Natural killer cell (primary cell): Measurements from ENCODE around the gene ACAA2. TPM values are rescaled to one million over a fixed set of nuclear protein-coding genes. Genes with fewer than 3 reads are reported as not detected.

Experiments used
- ATAC-seq, 3 donors: fragments of 150-1000 bp in 2 of 3; fragments of 200-7000 bp in 1 of 3; cut with Tn5 transposase; 1 replicate in 1 of 3; 2 replicates in 2 of 3; pipeline ENCODE4 v1.10.0; 2021; ENCODE audit warnings: mild to moderate bottlenecking in 2 of 3, moderate library complexity in 2 of 3
- DNase-seq, 2 donors: peaks; one replicate each; pipeline versions ENCODE4 v3.0.0 to v3.0.0-alpha.2; 2013 to 2021; ENCODE audit warnings: mixed read lengths in 1 of 2
- H3K27ac ChIP-seq: one replicate; pipeline ENCODE4 v1.5.1; 2013; ENCODE audit warnings: mild to moderate bottlenecking, low read length
- H3K27me3 ChIP-seq: one replicate; pipeline ENCODE4 v1.6.1; 2013; ENCODE audit warnings: low read length; ENCODE audit not compliant: control insufficient read depth, insufficient read depth
- H3K36me3 ChIP-seq: one replicate; pipeline ENCODE4 v1.6.1; 2013; ENCODE audit warnings: low read length; ENCODE audit not compliant: control insufficient read depth, insufficient read depth
- H3K4me1 ChIP-seq: one replicate; pipeline ENCODE4 v1.6.1; 2013; ENCODE audit warnings: low read length; ENCODE audit not compliant: control insufficient read depth, insufficient read depth
- H3K4me3 ChIP-seq: one replicate; pipeline ENCODE4 v1.5.1; 2013; ENCODE audit warnings: low read length
- H3K9me3 ChIP-seq: one replicate; pipeline ENCODE4 v1.6.1; 2013; ENCODE audit warnings: low read length; ENCODE audit not compliant: control insufficient read depth, insufficient read depth
- H3K27ac Mint-ChIP-seq, 2 donors: one replicate each; pipeline ENCODE4 v1.8.0; 2022; ENCODE audit warnings: mild to moderate bottlenecking in 2 of 2, mixed read lengths in 2 of 2, moderate library complexity in 1 of 2
- H3K27me3 Mint-ChIP-seq, 2 donors: one replicate each; pipeline ENCODE4 v1.8.0; 2022; ENCODE audit warnings: low read depth in 2 of 2, mixed read lengths in 2 of 2
- H3K36me3 Mint-ChIP-seq: one replicate; pipeline ENCODE4 v1.8.0; 2022; ENCODE audit warnings: mixed read lengths
- H3K4me1 Mint-ChIP-seq, 2 donors: one replicate each; pipeline ENCODE4 v1.8.0; 2022; ENCODE audit warnings: mixed read lengths in 2 of 2
- H3K4me3 Mint-ChIP-seq: one replicate; pipeline ENCODE4 v1.8.0; 2022; ENCODE audit warnings: mild to moderate bottlenecking, moderate library complexity, mixed read lengths
- H3K9me3 Mint-ChIP-seq, 2 donors: one replicate each; pipeline ENCODE4 v1.8.0; 2022; ENCODE audit warnings: mixed read lengths in 2 of 2
- CTCF ChIP-seq: fragments of 200-600 bp; IDR thresholded peaks from one replicate; pipeline ENCODE4 v1.8.0; 2022; ENCODE audit warnings: antibody characterized with exemption
- WGBS: methylation state at CpG from one replicate; pipeline ENCODE4 v1.1.7; 2013; ENCODE audit warnings: missing lambda C conversion rate; ENCODE audit not compliant: insufficient coverage; 5-methylcytosine and 5-hydroxymethylcytosine counted together
- intact Hi-C: fragments of 100-400 bp; cut with micrococcal nuclease; formaldehyde crosslinking; loops from one replicate; pipeline ENCODE4 v1.14.2; 2022
- total RNA-seq, 4 donors: library from RNA; stranded (reverse); fragments of 120-200 nt in 1 of 4; gene quantifications; one replicate each; pipeline versions ENCODE4 v1.2.3 to v1.2.4, GENCODE V29; 2013 to 2022

Gene ACAA2
- total RNA-seq, 3 donors from 2014 or later (not counting 1 experiment from before 2014, with no cell fraction given), result 47.0 to 71.7 (median 59.2) TPM

- Mint-ChIP-seq H3K27ac (peak overlapping the region in 1 of 2 donors; percentile 21), H3K9me3 (no peaks in the 10 kb centered on the region), H3K36me3 (no peaks in the 10 kb centered on the region), H3K27me3 (peaks cover 6 to 14% of the 10 kb centered on the region in 2 donors), H3K4me1 (peaks cover 16 to 27% of the 10 kb centered on the region in 2 donors), H3K4me3 (no peak overlapping the region)
- no peak for DNase-seq
- H3K9me3 ChIP-seq, result no peaks in the 10 kb centered on the region
- H3K4me1 ChIP-seq, result no peaks in the 10 kb centered on the region
- no peak for ATAC-seq
- no peaks in the 10 kb centered on the region for H3K36me3 ChIP-seq
- 72% methylated on average over 14 of the region's 14 CpGs for WGBS
- no peak for TF ChIP-seq CTCF
- no peak overlapping the region for H3K27ac ChIP-seq
- no peak overlapping the region for H3K4me3 ChIP-seq
- H3K27me3 ChIP-seq, result no peaks in the 10 kb centered on the region
- intact Hi-C loops, result no loop called here
Observed at GRCh38 chr18:49849331-49850217, 36.2 kb upstream of the ACAA2 start.

DNA sequence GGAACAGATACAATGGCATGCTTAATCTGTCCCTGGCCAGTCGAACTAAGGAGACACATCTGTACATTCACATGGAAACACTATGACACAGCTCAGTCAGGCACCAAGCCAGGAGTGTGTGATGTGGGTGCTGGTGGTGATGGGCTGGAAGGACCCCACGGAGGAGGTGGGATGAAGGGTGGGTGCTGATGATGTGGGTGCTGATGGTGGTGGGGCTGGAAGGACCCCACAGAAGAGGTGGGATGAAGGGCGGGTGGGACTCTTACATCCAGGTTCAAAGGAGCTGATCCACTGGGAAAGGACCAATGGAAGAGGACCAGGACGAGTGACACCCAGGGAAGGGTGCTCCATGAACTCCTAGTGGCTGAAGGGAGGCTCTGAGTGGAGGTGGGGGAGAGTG lies 34.8 kb upstream of the ACAA2 start:
- no peak for TF ChIP-seq CTCF
- Histone ChIP-seq H3K4me1 (peaks cover 9% of the 10 kb centered on the region), H3K27me3 (no peaks in the 10 kb centered on the region), H3K36me3 (no peaks in the 10 kb centered on the region), H3K27ac (no peak overlapping the region), H3K9me3 (no peaks in the 10 kb centered on the region), H3K4me3 (no peak overlapping the region)
- Mint-ChIP-seq H3K27ac (peak overlapping the region in 1 of 2 donors; percentile 7), H3K4me1 (peaks cover 31 to 39% of the 10 kb centered on the region in 2 donors), H3K9me3 (no peaks in the 10 kb centered on the region), H3K27me3 (peaks cover 6 to 14% of the 10 kb centered on the region in 2 donors), H3K36me3 (no peaks in the 10 kb centered on the region), H3K4me3 (no peak overlapping the region)
- intact Hi-C loops, result no loop called here
- DNase-seq (no peak), ATAC-seq (no peak)
- WGBS, result 86% methylated on average over 4 of the region's 4 CpGs

DNA sequence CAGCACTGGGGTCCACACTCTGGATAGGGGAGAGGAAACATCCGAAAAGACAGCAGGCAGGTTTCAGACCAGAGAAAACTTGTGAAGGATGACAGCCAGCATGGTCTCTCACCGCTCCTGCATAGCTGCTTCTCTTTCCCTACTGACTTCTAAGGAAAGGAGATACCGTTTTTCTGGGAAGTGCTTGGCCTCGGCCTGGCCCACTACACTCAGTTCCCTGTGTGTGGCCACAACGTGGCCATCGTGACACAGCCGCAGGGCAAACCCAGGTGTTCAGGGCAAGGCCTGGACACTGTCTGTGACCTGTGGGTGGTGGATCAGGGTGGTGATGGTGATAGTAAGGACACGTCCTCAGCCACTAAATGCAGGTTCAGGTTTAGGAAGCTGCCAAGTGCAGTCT lies 34.2 kb upstream of the ACAA2 start:
- Histone ChIP-seq H3K9me3 (no peaks in the 10 kb centered on the region), H3K27ac (no peak overlapping the region), H3K4me1 (peaks cover 9% of the 10 kb centered on the region), H3K36me3 (no peaks in the 10 kb centered on the region), H3K27me3 (no peaks in the 10 kb centered on the region), H3K4me3 (no peak overlapping the region)
- Mint-ChIP-seq H3K4me1 (peaks cover 33 to 41% of the 10 kb centered on the region in 2 donors), H3K36me3 (no peaks in the 10 kb centered on the region), H3K27ac (peak overlapping the region in 1 of 2 donors; percentile 7), H3K27me3 (peaks cover 6 to 10% of the 10 kb centered on the region in 2 donors), H3K9me3 (no peaks in the 10 kb centered on the region), H3K4me3 (no peak overlapping the region)
- ATAC-seq, result no peak
- no peak for DNase-seq
- intact Hi-C loops, result no loop called here
- 93% methylated on average over 8 of the region's 8 CpGs for WGBS
- TF ChIP-seq CTCF, result no peak
